LNCAP (cell line): Measurements from ENCODE around the gene MADD.

ENCODE experiments used
- CTCF ChIP-seq: fragments of 450-650 bp; IDR thresholded peaks from 2 replicates; pipeline ENCODE4 v1.5.1; 2017; ENCODE audit warnings: mild to moderate bottlenecking

MADD gene

GRCh38 chr11:47340010-47340409 lies 70.1 kb downstream of the MADD start:
- no peak for TF ChIP-seq CTCF

GRCh38 chr11:47340980-47341775 lies 71.2 kb downstream of the MADD start:
- no peak for TF ChIP-seq CTCF

- TF ChIP-seq CTCF: no peak
Measured at GRCh38 chr11:47342036-47342803, 72.3 kb downstream of the MADD start.

GRCh38 chr11:47342854-47343253 lies 72.9 kb downstream of the MADD start:
- TF ChIP-seq CTCF: no peak

GRCh38 chr11:47345890-47346563 lies 76.1 kb downstream of the MADD start:
- no peak for TF ChIP-seq CTCF

GRCh38 chr11:47347137-47347536 lies 77.2 kb downstream of the MADD start:
- no peak for TF ChIP-seq CTCF

- no peak for TF ChIP-seq CTCF
Measured at GRCh38 chr11:47348131-47348802, 78.3 kb downstream of the MADD start.
